ENCODE data around the gene MAP2K3. TPM values are rescaled to one million over a fixed set of nuclear protein-coding genes. Genes with fewer than 3 reads are reported as not detected.

MAP2K3 gene
- total RNA-seq: 10 to 100 TPM; 22.6 to 80.7 (median 60.7) TPM
- long read RNA-seq, transcript MAP2K3-202 (12 exons, 2,303 nt): major isoform, 10 of 17 reads
- long read RNA-seq, partial matches to known transcripts: 4 of 17 reads
- long read RNA-seq, other reads (novel, unspliced or antisense): 3 of 17 reads

GRCh38 chr17:21284319-21285163, at the start of gene MAP2K3:
Gene MAP2K3 (plus strand): TSS chr17:21284711. CDS start chr17:21284921, 210 bp downstream.
- H3K36me3 ChIP-seq: no peaks in the 10 kb centered on the region
- peaks cover 0 to 36% (median 16%) of the 10 kb centered on the region in 4 donors for H3K4me1 ChIP-seq
- H3K4me3 ChIP-seq: peak within 1 kb of the TSS; percentile 81 to 98 (median 82)
- ATAC-seq: peak; percentile 63 to 86 (median 78)
- intact Hi-C loops (cut with DNase I): no loop called here
- no peaks in the 10 kb centered on the region for H3K9me3 ChIP-seq
- peak; percentile 100 for TF ChIP-seq POLR2A (IDR thresholded peaks at IDR 0.05)
- TF ChIP-seq CTCF (IDR thresholded peaks at IDR 0.05): no peak
- no peaks in the 10 kb centered on the region for H3K27me3 ChIP-seq
- peak; percentile 100 for DNase-seq
- under 1% methylated on average over 22 of the region's 88 CpGs for WGBS (ENCODE audit: insufficient coverage, low coverage, low lambda C conversion rate, missing lambda C conversion rate)
- peak within 1 kb of the TSS; percentile 93 to 99 (median 96) for H3K27ac ChIP-seq

GRCh38 chr17:21235921-21236320, 48.6 kb upstream of the MAP2K3 start:
- DNase-seq: no peak
- H3K4me3 ChIP-seq: no peak overlapping the region
- ATAC-seq: no peak
- WGBS (ENCODE audit: insufficient coverage, low coverage, low lambda C conversion rate, missing lambda C conversion rate): 76% methylated on average over 1 of the region's 1 CpG
- H3K9me3 ChIP-seq: no peaks in the 10 kb centered on the region
- no peaks in the 10 kb centered on the region for H3K27me3 ChIP-seq
- intact Hi-C loops (cut with DNase I): no loop called here
- no peaks in the 10 kb centered on the region for H3K4me1 ChIP-seq
- no peak overlapping the region for H3K27ac ChIP-seq
- no peaks in the 10 kb centered on the region for H3K36me3 ChIP-seq
- TF ChIP-seq POLR2A (IDR thresholded peaks at IDR 0.05) (no peak), CTCF (IDR thresholded peaks at IDR 0.05) (no peak)

GRCh38 chr17:21239680-21240368, 44.7 kb upstream of the MAP2K3 start:
- DNase-seq (no peak), ATAC-seq (peak; percentile 28 to 70 (median 66))
- no peak overlapping the region for H3K4me3 ChIP-seq
- no peaks in the 10 kb centered on the region for H3K9me3 ChIP-seq
- no peak overlapping the region for H3K27ac ChIP-seq
- WGBS (ENCODE audit: insufficient coverage, low coverage, low lambda C conversion rate, missing lambda C conversion rate): 62% methylated on average over 4 of the region's 12 CpGs
- H3K27me3 ChIP-seq: no peaks in the 10 kb centered on the region
- H3K4me1 ChIP-seq: no peaks in the 10 kb centered on the region
- TF ChIP-seq POLR2A (IDR thresholded peaks at IDR 0.05) (no peak), CTCF (IDR thresholded peaks at IDR 0.05) (peak; percentile 32 to 44 (median 40))
- H3K36me3 ChIP-seq: no peaks in the 10 kb centered on the region
- intact Hi-C loops (cut with DNase I): no loop called here

- ATAC-seq (no peak), DNase-seq (no peak)
- WGBS (ENCODE audit: insufficient coverage, low coverage, low lambda C conversion rate, missing lambda C conversion rate): 91% methylated on average over 12 of the region's 25 CpGs
- intact Hi-C loops (cut with DNase I): no loop called here
- TF ChIP-seq POLR2A (IDR thresholded peaks at IDR 0.05) (no peak), CTCF (IDR thresholded peaks at IDR 0.05) (no peak)
- no peak overlapping the region for H3K4me3 ChIP-seq
- H3K9me3 ChIP-seq: no peaks in the 10 kb centered on the region
- H3K27me3 ChIP-seq: no peaks in the 10 kb centered on the region
- H3K4me1 ChIP-seq: no peaks in the 10 kb centered on the region
- no peak overlapping the region for H3K27ac ChIP-seq
- H3K36me3 ChIP-seq: no peaks in the 10 kb centered on the region
Observed at GRCh38 chr17:21240369-21241055, 44.0 kb upstream of the MAP2K3 start.

Measured in right lobe of liver (tissue), 6 donors.